ENCODE measurements around the gene NAA15. TPM values are rescaled to one million over a fixed set of nuclear protein-coding genes. Genes with fewer than 3 reads are reported as not detected.

NAA15 gene
- total and polyA plus RNA-seq, 2 of the 8 experiments (the other 6 are each of a cell fraction or from before 2014, with no cell fraction given) = 9.7 to 124 TPM

DNA sequence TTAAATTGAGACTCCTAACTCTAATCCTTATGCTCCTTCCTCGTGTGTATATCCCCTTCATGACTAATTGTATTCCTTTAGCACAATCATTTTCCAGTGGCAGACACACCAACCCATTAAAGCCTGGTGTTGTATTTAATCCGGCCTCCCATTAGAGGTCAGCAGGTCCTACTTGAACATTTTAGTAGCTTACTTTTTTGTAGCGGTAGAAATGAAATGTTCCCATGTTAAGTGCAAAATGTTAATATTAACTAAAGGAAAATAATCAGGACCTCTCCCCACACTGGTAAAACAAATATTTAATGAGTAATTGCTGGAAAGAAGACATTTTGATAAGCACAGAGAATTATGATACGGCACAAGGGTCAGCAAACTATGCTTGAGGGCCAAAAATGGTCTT lies 156.0 kb downstream of the NAA15 start:
- H4K20me1 ChIP-seq (replicated peaks in 1 of 2; ENCODE audit: control insufficient read depth in 1 of 2, insufficient read depth in 2 of 2, low read length in 2 of 2) = peaks cover 0 to 1% of the 10 kb centered on the region in 2 experiments

More for the DNA sequence above, 156.0 kb downstream of the NAA15 start:
- Histone ChIP-seq H3K56ac (replicated peaks; ENCODE audit: insufficient read length, low read depth, low read length) (no peak overlapping the region), H4K5ac (ENCODE audit: insufficient read length, low read depth, low read length) (no peak overlapping the region), H3K18ac (ENCODE audit: extremely low read depth, low read length) (no peak overlapping the region), H2AFZ (ENCODE audit: low read length) (no peak overlapping the region), H3K27ac (ENCODE audit: low read depth, low read length) (no peak overlapping the region), H2AK5ac (ENCODE audit: low read depth, low read length) (no peak overlapping the region), H2BK15ac (ENCODE audit: low read length) (no peak overlapping the region), H2BK5ac (ENCODE audit: low read depth, low read length) (no peak overlapping the region), H3K79me2 (ENCODE audit: control insufficient read depth in 1 of 2, insufficient read depth in 2 of 2, low read length in 2 of 2) (peaks cover 3 to 70% of the 10 kb centered on the region in 2 experiments; a peak in 3 of 4 replicates), H2BK120ac (replicated peaks; ENCODE audit: low read depth, low read length) (no peak overlapping the region), H3K23ac (ENCODE audit: insufficient read length) (no peak overlapping the region), H3K9me3 (ENCODE audit: insufficient read depth in 2 of 2, low read depth in 1 of 2, low read length in 1 of 2) (no peaks in the 10 kb centered on the region), H4K8ac (ENCODE audit: extremely low read depth, insufficient read depth, low read length) (no peak overlapping the region), H2BK20ac (ENCODE audit: low read length) (no peak overlapping the region), H2BK12ac (ENCODE audit: low read depth, low read length) (no peak overlapping the region), H3K4me2 (ENCODE audit: insufficient read depth in 1 of 2, low read depth in 2 of 2, low read length in 2 of 2) (no peak overlapping the region), H3K9ac (replicated peaks in 1 of 4; ENCODE audit: extremely low read depth in 1 of 4, low read depth in 3 of 4, low read length in 3 of 4) (no peak overlapping the region), H3K4ac (replicated peaks; ENCODE audit: insufficient read length, low read depth, low read length) (no peak overlapping the region), H3K4me3 (ENCODE audit: extremely low read depth in 1 of 4, insufficient read depth in 2 of 4, low read depth in 3 of 4, low read length in 4 of 4) (no peak overlapping the region), H4K91ac (replicated peaks; ENCODE audit: insufficient read length, low read length) (no peak overlapping the region), H3K23me2 (ENCODE audit: low read depth, low read length) (peaks cover 8% of the 10 kb centered on the region), H3K27me3 (replicated peaks in 1 of 4; ENCODE audit: control insufficient read depth in 3 of 4, extremely low read depth in 1 of 4, insufficient read depth in 3 of 4, low read length in 3 of 4) (no peaks in the 10 kb centered on the region), H3K14ac (ENCODE audit: insufficient read length) (no peak overlapping the region), H3K79me1 (ENCODE audit: low read depth, low read length) (peaks cover 2% of the 10 kb centered on the region; the same call in 1 of the 2 replicates), H3K36me3 (ENCODE audit: control insufficient read depth in 2 of 4, insufficient read depth in 4 of 4, low read length in 3 of 4) (no peaks in the 10 kb centered on the region), H3K4me1 (replicated peaks in 1 of 4; ENCODE audit: control insufficient read depth in 3 of 4, insufficient read depth in 4 of 4, low read length in 3 of 4) (peaks cover 2 to 16% (median 7%) of the 10 kb centered on the region in 4 experiments; a peak in 5 of 7 replicates)
- DNase-seq (ENCODE audit: low read depth in 1 of 2, low spot score in 2 of 2) (no peak), FAIRE-seq (no peak)
- TF ChIP-seq SP2 (IDR thresholded peaks at IDR 0.05; ENCODE audit: low read length) (no peak), ASH2L (IDR thresholded peaks at IDR 0.05; ENCODE audit: low read length) (no peak), RFX5 (IDR thresholded peaks at IDR 0.05; ENCODE audit: borderline replicate concordance, low read depth, low read length) (no peak), MAFK (IDR thresholded peaks at IDR 0.05; ENCODE audit: low read depth, low read length) (no peak), SP4 (IDR thresholded peaks at IDR 0.05; ENCODE audit: low read length) (no peak)
- WGBS, 2 experiments (ENCODE audit: extremely low coverage in 1 of 2, insufficient coverage in 1 of 2, insufficient read length in 1 of 2, insufficient replicate concordance in 2 of 2, low coverage in 1 of 2, low lambda C conversion rate in 2 of 2, missing lambda C conversion rate in 1 of 2) = 72% methylated on average over 4 of the region's 4 CpGs; no CpG with 5 or more reads in 1 of the 2 experiments
- ChIA-PET CTCF (ENCODE audit: partially characterized antibody) (interaction anchor here (1.2 to 1.6 kb wide), 4 partner anchors 18 to 47 kb away, joined by 3 to 4 read pairs (median 4); no protein-coding TSS in a partner anchor), POLR2A (ENCODE audit: partially characterized antibody) (interaction anchor here (0.6 to 1.4 kb wide), 4 partner anchors 8 to 594 kb away, joined by 3 to 4 read pairs (median 3); partner anchors contain the start of gene SETD7)

All from H1 (cell line).